K562 (cell line): ENCODE results near the gene SLMAP. TPM values are rescaled to one million over a fixed set of nuclear protein-coding genes. Genes with fewer than 3 reads are reported as not detected.

Experiments
- ARID2 ChIP-seq: fragments of 450-650 bp; IDR thresholded peaks from 2 replicates; pipeline ENCODE4 v1.6.1; 2017; ENCODE audit warnings: antibody characterized with exemption, mild to moderate bottlenecking
- C11orf30 ChIP-seq: fragments of 450-650 bp; IDR thresholded peaks from 2 replicates; pipeline ENCODE4 v1.6.1; 2016; ENCODE audit warnings: low read depth, mild to moderate bottlenecking
- CTBP1 ChIP-seq: fragments of 450-650 bp; IDR thresholded peaks from 2 replicates; pipeline ENCODE4 v1.6.1; 2016; ENCODE audit warnings: borderline replicate concordance
- EP300 ChIP-seq: IDR thresholded peaks from 2 replicates; pipeline ENCODE4 v1.6.1; 2012; ENCODE audit warnings: low read length, improper control_type of control experiment
- ETV6 ChIP-seq, 3 experiments: fragments of 150-350 bp in 1 of 3; sonication (generic) in 1 of 3; formaldehyde crosslinking in 1 of 3; IDR thresholded peaks; 2 replicates each; pipeline versions ENCODE4 v1.6.1 to v1.8.0; 2014 to 2022; ENCODE audit warnings: borderline replicate concordance in 2 of 3, low read depth in 2 of 3, antibody characterized with exemption in 1 of 3, low read length in 1 of 3, mild to moderate bottlenecking in 1 of 3, missing genetic modification reagents in 1 of 3
- FOS ChIP-seq: IDR thresholded peaks from 3 replicates; pipeline ENCODE4 v1.6.1; 2011; ENCODE audit not compliant: insufficient read length; ENCODE audit errors: extremely low read depth
- FOXK1 ChIP-seq: sonication (generic); formaldehyde crosslinking; IDR thresholded peaks from 2 replicates; pipeline ENCODE4 v1.8.0; 2022; ENCODE audit warnings: missing genetic modification reagents, mild to moderate bottlenecking, borderline replicate concordance
- HMGN3 ChIP-seq: IDR thresholded peaks from 2 replicates; pipeline ENCODE4 v1.6.1; 2011; ENCODE audit warnings: borderline replicate concordance, low read depth, mild to moderate bottlenecking, mixed read lengths, low read length; ENCODE audit not compliant: insufficient read length; ENCODE audit errors: extremely low read depth
- HSF4 ChIP-seq: fragments of 250-450 bp; sonication (Bioruptor Pico); IDR thresholded peaks from 2 replicates; pipeline ENCODE4 v2.1.2; 2022; ENCODE audit warnings: mild to moderate bottlenecking, moderate library complexity, borderline replicate concordance
- LEF1 ChIP-seq: fragments of 450-650 bp; IDR thresholded peaks from 2 replicates; pipeline ENCODE4 v1.6.1; 2016; ENCODE audit warnings: mild to moderate bottlenecking
- MTF1 ChIP-seq: fragments of 250-450 bp; sonication (Bioruptor Pico); IDR thresholded peaks from 2 replicates; pipeline ENCODE4 v1.9.0; 2021; ENCODE audit warnings: moderate library complexity, mild to moderate bottlenecking, inconsistent platforms, borderline replicate concordance
- NFIX ChIP-seq: fragments of 250-450 bp; sonication (Bioruptor Pico); IDR thresholded peaks from 2 replicates; pipeline ENCODE4 v1.4.0; 2020; ENCODE audit warnings: low read depth, mild to moderate bottlenecking, moderate library complexity
- NR2C2 ChIP-seq, 2 experiments: fragments of 200-800 bp in 1 of 2; sonication (Bioruptor generic) in 1 of 2; sonication (generic) in 1 of 2; formaldehyde crosslinking in 1 of 2; IDR thresholded peaks; 2 replicates each; pipeline versions ENCODE4 v1.6.1 to v1.8.0; 2016 to 2022; ENCODE audit warnings: mild to moderate bottlenecking in 1 of 2, missing compliant biosample characterization in 1 of 2, missing genetic modification characterization in 1 of 2, missing genetic modification reagents in 1 of 2
- SPI1 ChIP-seq: IDR thresholded peaks from 2 replicates; pipeline ENCODE4 v1.6.1; 2011; ENCODE audit warnings: low read depth, low read length, control low read depth, borderline replicate concordance
- TRIM25 ChIP-seq: fragments of 450-650 bp; IDR thresholded peaks from 2 replicates; pipeline ENCODE4 v1.7.0; 2016; ENCODE audit warnings: borderline replicate concordance
- ZFP30 ChIP-seq: fragments of 250-450 bp; sonication (Bioruptor Pico); IDR thresholded peaks from 2 replicates; pipeline ENCODE4 v1.8.0; 2022; ENCODE audit warnings: moderate library complexity, mild to moderate bottlenecking, inconsistent platforms, borderline replicate concordance
- ZFX ChIP-seq: sonication (generic); formaldehyde crosslinking; IDR thresholded peaks from 2 replicates; pipeline ENCODE4 v1.8.0; 2022; ENCODE audit warnings: mild to moderate bottlenecking, missing genetic modification reagents, moderate library complexity
- ZNF347 ChIP-seq: fragments of 450-650 bp; formaldehyde crosslinking; IDR thresholded peaks from 2 replicates; pipeline ENCODE4 v1.4.0; 2020; ENCODE audit warnings: low read depth, mild to moderate bottlenecking, moderate library complexity
- ZNF584 ChIP-seq: fragments of 200-800 bp; sonication (Bioruptor generic); IDR thresholded peaks from 2 replicates; pipeline ENCODE4 v1.6.1; 2016; ENCODE audit warnings: low read depth, mild to moderate bottlenecking, missing genetic modification characterization, missing compliant biosample characterization
- polyA plus RNA-seq, 8 experiments: library from polyadenylated mRNA; depleted of rRNA in 4 of 8; stranded (reverse) in 5 of 8; unstranded in 3 of 8; fragments of >200 nt; fragmentation: Nextera tagmentation in 2 of 8; fragmentation: Illumina TruSeq in 1 of 8; extraction: Ambion mirVana in 2 of 8; extraction: Trizol in 1 of 8; gene quantifications; 2 replicates each; pipeline versions ENCODE4 v1.2.1 to v1.2.3, GENCODE V29; 2011 to 2014; ENCODE audit warnings: inconsistent platforms in 1 of 8, missing spikeins in 1 of 8
- total RNA-seq, 7 experiments: library from RNA; depleted of rRNA in 6 of 7; stranded (reverse); fragments of >200 nt in 6 of 7; fragmentation: Illumina TruSeq in 2 of 7; extraction: Trizol in 2 of 7; gene quantifications; 2 replicates each; pipeline versions ENCODE4 v1.2.1 to v1.2.3, GENCODE V29; 2011 to 2021; ENCODE audit warnings: low replicate concordance in 1 of 7

SLMAP gene
- total and polyA plus RNA-seq, 9 of the 15 experiments (the other 6 are each of a cell fraction or from before 2014, with no cell fraction given) = 12.1 to 50.7 (median 28.3) TPM

- TF ChIP-seq ETV6 (IDR thresholded peaks at IDR 0.05; ENCODE audit: borderline replicate concordance in 1 of 2, low read depth in 2 of 2, low read length in 1 of 2) (no peak), ETV6 (CRISPR knock-in tag; IDR thresholded peaks at IDR 0.05; ENCODE audit: borderline replicate concordance) (no peak), CTBP1 (peak; percentile 64; the same call in 1 of the 2 replicates), FOXK1 (CRISPR knock-in tag) (no peak), FOS (peak; percentile 9), TRIM25 (no peak), HMGN3 (no peak), HSF4 (CRISPR knock-in tag) (no peak), SPI1 (no peak; the same call in 1 of the 2 replicates), C11orf30 (peak; percentile 49; the same call in 1 of the 2 replicates), EP300 (peak; percentile 5; the same call in 1 of the 2 replicates), MTF1 (CRISPR knock-in tag) (no peak), ZFP30 (CRISPR knock-in tag) (no peak), ZNF584 (CRISPR knock-in tag) (peak; percentile 42; the same call in 1 of the 2 replicates), NFIX (CRISPR knock-in tag) (no peak), NR2C2 (CRISPR knock-in tag; IDR thresholded peaks at IDR 0.05) (no peak), NR2C2 (tag; IDR thresholded peaks at IDR 0.05) (peak; percentile 62), ZFX (CRISPR knock-in tag) (peak; percentile 26; the same call in 1 of the 2 replicates), ZNF347 (CRISPR knock-in tag) (no peak), LEF1 (peak; percentile 44; the same call in 1 of the 2 replicates), ARID2 (no peak)
Measured at GRCh38 chr3:57951066-57951882, 195.2 kb downstream of the SLMAP start (continued).
